Natural killer cell (primary cell): ENCODE measurements around the gene UXS1. TPM values are rescaled to one million over a fixed set of nuclear protein-coding genes. Genes with fewer than 3 reads are reported as not detected.

Experiments
- ATAC-seq, 3 donors: fragments of 150-1000 bp in 2 of 3; fragments of 200-7000 bp in 1 of 3; cut with Tn5 transposase; 1 replicate in 1 of 3; 2 replicates in 2 of 3; pipeline ENCODE4 v1.10.0; 2021; ENCODE audit warnings: mild to moderate bottlenecking in 2 of 3, moderate library complexity in 2 of 3
- DNase-seq, 2 donors: peaks; one replicate each; pipeline versions ENCODE4 v3.0.0 to v3.0.0-alpha.2; 2013 to 2021; ENCODE audit warnings: mixed read lengths in 1 of 2
- H3K27ac ChIP-seq: one replicate; pipeline ENCODE4 v1.5.1; 2013; ENCODE audit warnings: mild to moderate bottlenecking, low read length
- H3K27me3 ChIP-seq: one replicate; pipeline ENCODE4 v1.6.1; 2013; ENCODE audit warnings: low read length; ENCODE audit not compliant: control insufficient read depth, insufficient read depth
- H3K36me3 ChIP-seq: one replicate; pipeline ENCODE4 v1.6.1; 2013; ENCODE audit warnings: low read length; ENCODE audit not compliant: control insufficient read depth, insufficient read depth
- H3K4me1 ChIP-seq: one replicate; pipeline ENCODE4 v1.6.1; 2013; ENCODE audit warnings: low read length; ENCODE audit not compliant: control insufficient read depth, insufficient read depth
- H3K4me3 ChIP-seq: one replicate; pipeline ENCODE4 v1.5.1; 2013; ENCODE audit warnings: low read length
- H3K9me3 ChIP-seq: one replicate; pipeline ENCODE4 v1.6.1; 2013; ENCODE audit warnings: low read length; ENCODE audit not compliant: control insufficient read depth, insufficient read depth
- H3K27ac Mint-ChIP-seq, 2 donors: one replicate each; pipeline ENCODE4 v1.8.0; 2022; ENCODE audit warnings: mild to moderate bottlenecking in 2 of 2, mixed read lengths in 2 of 2, moderate library complexity in 1 of 2
- H3K27me3 Mint-ChIP-seq, 2 donors: one replicate each; pipeline ENCODE4 v1.8.0; 2022; ENCODE audit warnings: low read depth in 2 of 2, mixed read lengths in 2 of 2
- H3K36me3 Mint-ChIP-seq: one replicate; pipeline ENCODE4 v1.8.0; 2022; ENCODE audit warnings: mixed read lengths
- H3K4me1 Mint-ChIP-seq, 2 donors: one replicate each; pipeline ENCODE4 v1.8.0; 2022; ENCODE audit warnings: mixed read lengths in 2 of 2
- H3K4me3 Mint-ChIP-seq: one replicate; pipeline ENCODE4 v1.8.0; 2022; ENCODE audit warnings: mild to moderate bottlenecking, moderate library complexity, mixed read lengths
- H3K9me3 Mint-ChIP-seq, 2 donors: one replicate each; pipeline ENCODE4 v1.8.0; 2022; ENCODE audit warnings: mixed read lengths in 2 of 2
- CTCF ChIP-seq: fragments of 200-600 bp; IDR thresholded peaks from one replicate; pipeline ENCODE4 v1.8.0; 2022; ENCODE audit warnings: antibody characterized with exemption
- WGBS: methylation state at CpG from one replicate; pipeline ENCODE4 v1.1.7; 2013; ENCODE audit warnings: missing lambda C conversion rate; ENCODE audit not compliant: insufficient coverage; 5-methylcytosine and 5-hydroxymethylcytosine counted together
- intact Hi-C: fragments of 100-400 bp; cut with micrococcal nuclease; formaldehyde crosslinking; loops from one replicate; pipeline ENCODE4 v1.14.2; 2022
- total RNA-seq, 4 donors: library from RNA; stranded (reverse); fragments of 120-200 nt in 1 of 4; gene quantifications; one replicate each; pipeline versions ENCODE4 v1.2.3 to v1.2.4, GENCODE V29; 2013 to 2022

Gene UXS1
- total RNA-seq, 3 donors from 2014 or later (not counting 1 experiment from before 2014, with no cell fraction given) = 36.3 to 60.4 (median 37.5) TPM

GRCh38 chr2:106061611-106062349 lies 132.3 kb downstream of the UXS1 start:
- Mint-ChIP-seq H3K4me1 (peaks cover 18 to 30% of the 10 kb centered on the region in 2 donors), H3K27me3 (peaks cover 24 to 30% of the 10 kb centered on the region in 2 donors), H3K4me3 (no peak overlapping the region), H3K27ac (no peak overlapping the region), H3K36me3 (no peaks in the 10 kb centered on the region), H3K9me3 (no peaks in the 10 kb centered on the region)
- no peak overlapping the region for H3K4me3 ChIP-seq
- H3K36me3 ChIP-seq = no peaks in the 10 kb centered on the region
- peaks cover 28% of the 10 kb centered on the region for H3K4me1 ChIP-seq
- DNase-seq = no peak
- peaks cover 7% of the 10 kb centered on the region for H3K27me3 ChIP-seq
- WGBS = 92% methylated on average over 9 of the region's 9 CpGs
- no peak overlapping the region for H3K27ac ChIP-seq
- no peak for ATAC-seq
- TF ChIP-seq CTCF = no peak
- intact Hi-C loops = no loop called here
- no peaks in the 10 kb centered on the region for H3K9me3 ChIP-seq

GRCh38 chr2:106059416-106060065 lies 134.6 kb downstream of the UXS1 start:
- no peak overlapping the region for H3K4me3 ChIP-seq
- peaks cover 23% of the 10 kb centered on the region for H3K4me1 ChIP-seq
- Mint-ChIP-seq H3K4me1 (peaks cover 18 to 24% of the 10 kb centered on the region in 2 donors), H3K27ac (peak overlapping the region in 1 of 2 donors; percentile 73), H3K9me3 (no peaks in the 10 kb centered on the region), H3K36me3 (no peaks in the 10 kb centered on the region), H3K27me3 (peaks cover 8 to 12% of the 10 kb centered on the region in 2 donors), H3K4me3 (no peak overlapping the region)
- no peaks in the 10 kb centered on the region for H3K36me3 ChIP-seq
- H3K9me3 ChIP-seq = no peaks in the 10 kb centered on the region
- TF ChIP-seq CTCF = no peak
- WGBS = 95% methylated on average over 6 of the region's 6 CpGs
- H3K27ac ChIP-seq = no peak overlapping the region
- no peak for DNase-seq
- no peak for ATAC-seq
- intact Hi-C loops = no loop called here
- H3K27me3 ChIP-seq = no peaks in the 10 kb centered on the region

GRCh38 chr2:106058469-106059137 lies 135.5 kb downstream of the UXS1 start:
- no peaks in the 10 kb centered on the region for H3K9me3 Mint-ChIP-seq
- peak overlapping the region in 1 of 2 donors; percentile 73 for H3K27ac Mint-ChIP-seq
- ATAC-seq (peak in 1 of 3 donors; percentile 54), DNase-seq (peak in 1 of 2 donors; percentile 28)
- Histone ChIP-seq H3K27ac (no peak overlapping the region), H3K9me3 (no peaks in the 10 kb centered on the region), H3K36me3 (no peaks in the 10 kb centered on the region), H3K27me3 (no peaks in the 10 kb centered on the region), H3K4me1 (peaks cover 25% of the 10 kb centered on the region), H3K4me3 (no peak overlapping the region)
- 29% methylated on average over 2 of the region's 4 CpGs for WGBS
- H3K4me3 Mint-ChIP-seq = no peak overlapping the region
- peaks cover 23 to 29% of the 10 kb centered on the region in 2 donors for H3K4me1 Mint-ChIP-seq
- no peaks in the 10 kb centered on the region for H3K36me3 Mint-ChIP-seq
- H3K27me3 Mint-ChIP-seq = peaks cover 0 to 3% of the 10 kb centered on the region in 2 donors
- intact Hi-C loops = no loop called here
- TF ChIP-seq CTCF = no peak
